Erythroblast (primary cell): ENCODE results near the gene ACSF3.

Experiments
- GATA1 ChIP-seq: IDR thresholded peaks from 2 replicates; pipeline ENCODE4 v1.6.1; 2011; ENCODE audit warnings: low read depth, mild to moderate bottlenecking, control low read depth, low read length, moderate library complexity
- POLR2A ChIP-seq: IDR thresholded peaks from 2 replicates; pipeline ENCODE4 v1.6.1; 2011; ENCODE audit warnings: mild to moderate bottlenecking, low read length

DNA sequence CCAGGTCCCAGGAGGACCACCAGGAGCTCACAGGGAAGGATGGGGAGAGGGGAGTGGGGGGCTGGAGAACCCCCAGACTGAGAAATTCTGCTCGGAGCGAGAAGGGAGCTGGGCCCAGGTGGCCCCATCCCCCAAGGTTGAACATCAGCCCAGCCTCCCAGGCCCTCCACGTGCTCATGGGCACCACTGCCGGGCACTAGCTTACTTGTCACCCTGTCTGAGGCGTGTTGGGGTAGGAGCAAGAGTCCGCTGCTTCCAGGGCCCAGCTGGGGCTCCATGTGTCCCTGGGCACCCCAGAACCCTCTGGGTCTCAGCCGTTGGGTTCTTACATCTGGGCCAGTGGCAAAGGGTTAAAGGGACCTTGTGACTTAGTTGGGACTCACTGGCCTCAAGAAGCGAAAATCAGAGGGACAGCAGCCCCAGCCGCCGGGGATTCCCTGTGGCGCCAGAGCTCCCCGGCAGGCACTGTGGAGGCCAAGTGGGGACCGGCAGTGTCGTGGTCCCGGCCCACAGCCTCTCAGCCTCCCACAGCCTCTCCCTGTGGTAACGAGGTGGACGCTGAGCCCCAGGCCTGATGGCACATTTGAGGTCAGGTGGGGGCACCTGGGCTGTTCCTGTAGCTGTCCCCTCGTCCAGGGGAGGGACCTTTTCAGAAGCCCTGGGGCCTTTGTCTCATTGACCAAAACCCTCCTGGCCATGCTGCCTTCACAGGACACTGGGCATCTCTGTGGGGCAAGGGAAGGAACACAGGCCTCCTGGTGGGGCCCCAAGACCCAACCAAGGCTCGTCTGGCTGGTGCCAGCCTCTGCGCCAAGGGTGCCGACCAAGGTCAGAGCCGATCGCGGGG, 44.2 kb downstream of the ACSF3 start:
- TF ChIP-seq POLR2A (no peak), GATA1 (no peak)
